Astrocyte of the cerebellum (primary cell): ENCODE measurements around the gene NTMT1.

Source experiments
- DNase-seq: peaks from one replicate; pipeline ENCODE4 v3.0.0-alpha.2; 2011; ENCODE audit warnings: low read depth
- H3K4me3 ChIP-seq: 2 replicates; pipeline ENCODE4 v1.5.1; 2011; ENCODE audit warnings: mild to moderate bottlenecking, low read depth, low read length, moderate library complexity
- CTCF ChIP-seq: IDR thresholded peaks from 2 replicates; pipeline ENCODE4 v1.5.1; 2012; ENCODE audit warnings: low read length, low read depth, moderate library complexity, mild to moderate bottlenecking; ENCODE audit errors: missing control alignments
- in situ Hi-C: cut with HindIII; loops from 2 replicates; pipeline ENCODE4 v1.10.0; 2017; ENCODE audit warnings: low sequenced_read_pairs

The NTMT1 gene

DNA sequence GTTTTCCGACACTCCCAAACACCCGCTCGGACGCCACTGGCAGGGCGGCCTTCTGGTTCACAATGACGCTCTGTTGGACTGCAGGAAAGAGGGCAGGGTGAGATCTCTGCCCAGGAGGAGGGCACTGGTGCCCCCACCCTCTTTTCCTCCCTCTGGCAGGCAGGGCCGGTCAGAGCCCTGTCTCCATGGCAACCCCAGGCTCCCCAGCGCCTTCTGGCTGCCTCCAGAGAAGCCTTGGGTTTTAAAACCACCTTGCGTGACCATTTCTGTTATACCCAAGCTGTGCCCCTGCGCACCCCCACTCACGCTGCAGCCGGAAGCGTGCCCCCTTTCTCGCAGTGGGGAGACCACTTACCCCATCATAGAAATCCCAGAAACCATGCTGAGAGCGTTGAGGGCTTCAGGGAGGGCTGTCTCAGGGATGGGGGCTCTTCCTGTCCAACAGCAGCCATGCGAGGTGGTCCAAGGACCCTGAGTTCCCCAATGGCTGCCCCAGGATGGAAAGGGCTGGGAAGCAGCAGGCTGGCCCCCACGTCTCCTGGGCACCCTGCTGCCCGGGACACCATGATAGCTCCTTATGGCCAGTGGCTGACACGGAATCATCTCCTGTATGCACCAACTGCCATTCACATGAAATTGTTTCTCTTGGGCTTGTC lies 12.3 kb upstream of the NTMT1 start:
- no peak overlapping the region for H3K4me3 ChIP-seq

DNA sequence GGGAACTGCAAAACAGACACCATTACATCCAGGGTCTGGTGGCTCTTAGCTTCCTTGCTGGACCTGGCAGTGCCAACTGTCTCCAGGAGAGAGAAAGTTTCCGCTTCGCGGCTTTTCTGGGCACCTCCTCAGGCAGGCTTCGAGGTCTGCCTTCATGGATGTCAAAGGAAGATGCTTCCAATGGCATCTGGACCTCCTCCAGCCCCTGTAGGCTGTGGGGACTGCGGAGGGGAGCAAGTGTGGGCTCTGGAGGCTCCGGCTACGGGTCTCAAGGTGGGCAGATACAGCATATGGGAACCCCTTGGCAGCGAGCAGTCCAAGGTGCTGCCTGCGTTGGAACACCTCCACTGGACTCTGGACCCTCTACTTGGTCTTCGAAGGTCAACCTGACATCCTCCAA lies 11.0 kb upstream of the NTMT1 start:
- H3K4me3 ChIP-seq = no peak overlapping the region
- TF ChIP-seq CTCF = no peak
- in situ Hi-C loops = no loop called here

More for the DNA sequence above, 12.3 kb upstream of the NTMT1 start:
- in situ Hi-C loops = no loop called here
- no peak for DNase-seq
- no peak for TF ChIP-seq CTCF

GRCh38 chr9:129615407-129616285 lies 10.3 kb upstream of the NTMT1 start:
- TF ChIP-seq CTCF = no peak
- in situ Hi-C loops = no loop called here
- no peak overlapping the region for H3K4me3 ChIP-seq
- no peak for DNase-seq

More for the DNA sequence above, 11.0 kb upstream of the NTMT1 start:
- DNase-seq = no peak

GRCh38 chr9:129617167-129617566 lies 8.8 kb upstream of the NTMT1 start:
- no peak for DNase-seq
- peak; percentile 65 for TF ChIP-seq CTCF
- H3K4me3 ChIP-seq = no peak overlapping the region
- in situ Hi-C loops = no loop called here

DNA sequence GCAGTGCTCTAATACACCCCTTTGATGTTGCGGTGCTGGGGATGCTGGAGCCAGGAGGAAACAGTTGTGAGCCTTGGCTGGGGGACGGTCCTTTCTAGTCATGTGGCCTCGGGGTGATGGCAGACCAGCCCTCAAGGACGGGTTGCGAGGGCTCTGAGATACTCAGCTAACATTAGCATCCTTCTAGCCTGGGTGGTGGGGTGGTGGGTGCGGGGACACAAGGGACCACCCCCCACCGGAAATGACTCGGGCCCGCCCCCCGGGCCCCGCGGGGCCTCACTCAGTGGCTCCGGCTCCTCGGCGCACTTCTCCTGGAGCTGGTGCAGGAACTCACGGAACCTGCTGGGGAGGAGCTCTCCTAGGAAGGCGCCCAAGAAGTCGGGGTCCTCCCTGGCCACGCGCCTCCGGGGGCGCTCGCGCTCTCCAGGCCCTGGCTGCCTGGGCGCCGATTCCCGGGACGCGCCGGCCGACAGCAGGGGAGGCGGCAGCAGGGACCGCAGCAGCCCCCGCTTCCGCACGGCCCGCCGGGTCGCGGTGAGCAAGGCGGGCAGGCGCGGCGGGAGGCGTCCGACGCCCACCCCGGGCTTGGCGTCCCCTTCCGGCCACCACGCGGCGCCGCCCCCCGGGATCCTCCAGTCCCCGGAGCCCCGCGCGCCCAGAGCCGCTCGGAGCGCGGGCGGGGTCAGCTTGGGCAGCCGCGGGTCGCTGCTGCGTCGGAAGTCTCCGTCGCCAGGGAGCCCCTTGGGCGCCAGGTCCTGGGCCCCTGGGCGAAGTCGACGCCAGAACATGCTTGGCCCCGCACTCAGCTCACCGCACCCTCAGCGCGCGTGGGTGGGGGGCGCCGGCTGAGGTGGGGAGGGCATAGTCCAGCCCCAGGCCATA lies 5.9 kb upstream of the NTMT1 start:
- DNase-seq = no peak
- H3K4me3 ChIP-seq = peak overlapping the region; percentile 41
- in situ Hi-C loops = no loop called here
- peak; percentile 24 for TF ChIP-seq CTCF

GRCh38 chr9:129620669-129621295 lies 5.2 kb upstream of the NTMT1 start, which contains the start of gene C9orf50:
C9orf50 (minus strand) TSS chr9:129621101; CDS start chr9:129620574, 527 bp downstream.
- in situ Hi-C loops = no loop called here

More at GRCh38 chr9:129620669-129621295, 5.2 kb upstream of the NTMT1 start, which contains the start of gene C9orf50:
- peak within 1 kb of the TSS; percentile 41 for H3K4me3 ChIP-seq
- TF ChIP-seq CTCF = no peak
- no peak for DNase-seq
